GM20431 (cell line): ENCODE results near the gene MOAP1.

Experiments used
- in situ Hi-C: fragments of 300-500 bp; cut with MseI, MboI; formaldehyde crosslinking; loops from one replicate; pipeline ENCODE4 v1.15.0; 2020; ENCODE audit warnings: low sequenced_read_pairs; ENCODE audit not compliant: unreplicated experiment

The MOAP1 gene

DNA sequence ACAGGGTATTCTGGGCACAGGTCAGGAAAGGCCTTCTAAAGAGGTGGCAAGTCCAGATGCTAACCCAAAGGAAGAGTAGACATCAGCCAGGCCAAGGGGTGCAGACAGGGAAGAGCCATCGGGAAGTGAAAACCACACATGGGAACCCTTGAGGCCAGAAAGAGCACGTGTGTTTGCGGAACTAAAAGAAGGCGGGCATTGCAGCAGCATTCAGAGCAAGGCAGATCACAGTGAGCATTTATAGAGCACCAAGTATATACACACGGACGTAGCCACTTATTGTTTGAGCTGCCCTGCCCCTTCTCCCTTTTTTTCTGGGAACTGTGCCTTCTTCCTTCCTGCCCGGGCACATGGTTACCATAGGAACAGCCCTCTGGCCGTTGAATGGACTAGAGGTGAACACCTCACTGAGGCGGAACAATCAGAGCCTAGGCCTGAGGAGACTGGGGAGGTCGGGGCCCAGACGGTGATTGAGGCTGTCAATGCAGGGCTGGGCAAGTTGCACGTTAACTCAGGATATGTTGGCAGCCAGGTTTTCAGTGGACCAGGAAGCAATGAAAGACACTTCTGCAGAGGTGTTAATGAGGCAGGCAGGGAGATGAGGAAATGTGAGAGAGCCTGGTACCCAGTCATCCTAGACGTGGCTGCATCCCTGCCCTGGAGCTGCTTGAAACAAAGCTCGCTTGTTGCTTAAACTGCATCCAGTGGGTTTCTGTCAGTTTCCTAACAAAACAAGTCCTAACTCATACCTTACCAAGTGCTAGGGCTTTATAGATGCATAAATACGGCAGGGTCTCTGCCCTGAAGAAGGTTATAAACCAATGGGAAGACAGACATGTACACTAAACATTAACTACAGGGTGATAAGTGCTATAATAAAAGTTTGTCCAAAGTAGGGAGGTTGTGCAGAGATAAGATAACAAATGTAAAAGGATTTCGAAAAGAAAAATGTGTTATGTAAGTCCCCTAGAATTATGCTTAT lies 34.2 kb downstream of the MOAP1 start:
- in situ Hi-C loops: no loop called here

DNA sequence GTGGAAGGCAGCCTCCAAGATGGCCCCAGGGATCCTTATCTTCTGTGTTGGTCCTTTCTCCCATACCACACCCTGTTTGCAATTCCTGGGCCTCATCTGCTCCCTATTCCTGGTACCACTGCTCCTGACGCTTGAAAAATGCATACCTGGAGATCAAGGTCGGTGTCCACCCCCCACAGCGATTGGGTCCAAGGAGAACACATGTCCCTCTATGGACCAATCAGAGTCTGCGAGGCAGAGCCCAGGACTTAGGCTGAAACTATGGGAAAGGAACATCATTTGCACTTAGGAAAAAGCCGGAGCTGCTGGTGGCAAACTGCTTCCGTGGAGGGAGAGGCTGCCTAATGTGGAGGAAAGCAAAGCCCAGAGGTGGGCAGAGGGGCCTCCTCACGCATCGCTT lies 35.7 kb downstream of the MOAP1 start:
- in situ Hi-C loops: no loop called here

DNA sequence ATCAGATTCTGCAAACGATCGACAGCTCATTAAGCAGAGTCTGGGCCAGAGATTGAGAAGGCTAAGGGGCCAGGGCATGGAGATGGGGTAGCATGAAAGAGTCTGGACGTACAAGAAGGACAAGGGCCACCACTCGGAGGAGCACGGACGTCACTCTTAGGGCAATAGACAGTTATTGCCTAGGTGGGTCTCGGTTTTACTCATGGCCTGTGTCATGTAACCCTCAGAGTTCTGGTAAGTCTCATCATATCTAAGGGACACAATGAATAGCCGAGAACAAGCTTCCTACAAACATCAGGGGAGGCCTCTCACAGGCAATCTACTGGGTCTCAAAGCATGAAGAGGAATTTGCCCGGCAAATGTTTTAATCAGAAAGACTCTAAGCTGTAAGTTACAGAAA lies 38.6 kb downstream of the MOAP1 start:
- in situ Hi-C loops: no loop called here

DNA sequence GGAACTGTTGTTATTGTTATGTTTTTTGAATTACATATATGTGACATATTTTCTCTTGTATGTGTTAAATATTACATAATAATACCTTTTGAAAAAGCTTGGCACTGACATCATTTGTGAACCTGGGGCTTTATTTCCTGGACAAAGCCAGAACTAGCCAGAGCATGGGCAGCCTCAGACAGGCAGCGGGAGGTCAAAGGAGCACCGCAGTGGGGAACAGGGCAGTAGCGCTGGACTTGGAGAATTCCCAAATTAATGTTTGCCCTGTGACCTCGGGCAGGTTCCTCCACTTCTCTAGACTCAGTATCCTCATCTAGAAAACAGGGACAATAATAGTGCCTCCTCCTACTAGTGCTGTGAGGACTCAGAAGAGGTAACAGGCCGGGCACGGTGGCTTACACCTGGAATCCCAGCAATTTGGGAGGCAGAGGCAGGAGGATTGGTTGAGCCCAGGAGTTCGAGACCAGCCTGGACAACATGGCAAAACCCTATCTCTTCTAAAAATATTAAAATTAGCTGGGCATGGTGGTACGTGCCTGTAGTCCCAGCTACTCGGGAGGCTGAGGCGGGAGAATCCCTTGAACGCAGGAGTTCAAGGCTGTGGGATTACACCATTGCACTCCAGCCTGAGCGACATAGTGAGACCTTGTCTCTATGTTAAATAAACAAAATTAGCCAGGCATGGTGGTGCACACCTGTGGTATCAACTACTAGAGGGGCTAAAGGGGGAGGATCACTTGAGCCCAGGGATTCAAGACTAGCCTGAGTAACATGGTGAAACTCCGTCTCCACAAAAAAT lies 41.6 kb downstream of the MOAP1 start:
- in situ Hi-C loops: no loop called here

DNA sequence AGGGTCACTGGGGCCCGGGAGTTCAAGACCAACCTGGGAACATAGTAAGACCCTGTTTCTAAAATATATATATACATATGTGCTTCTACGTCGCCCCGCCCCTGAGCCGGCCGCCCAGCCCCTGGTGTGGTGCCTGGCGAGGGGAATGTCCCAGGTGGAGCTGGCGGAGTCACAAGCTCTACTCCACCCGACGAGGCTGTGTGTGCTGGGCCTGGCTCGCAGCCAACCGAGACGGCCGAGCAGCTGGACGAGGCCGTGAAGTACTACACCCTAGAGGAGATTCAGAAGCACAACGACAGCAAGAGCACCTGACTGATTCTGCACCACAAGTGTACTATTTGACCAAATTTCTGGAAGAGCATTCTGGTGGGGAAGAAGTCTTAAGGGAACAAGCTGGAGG lies 46.8 kb downstream of the MOAP1 start:
- in situ Hi-C loops: loop anchor here (5.0 kb wide), 1 partner anchor 191 kb away; no protein-coding TSS in a partner anchor

DNA sequence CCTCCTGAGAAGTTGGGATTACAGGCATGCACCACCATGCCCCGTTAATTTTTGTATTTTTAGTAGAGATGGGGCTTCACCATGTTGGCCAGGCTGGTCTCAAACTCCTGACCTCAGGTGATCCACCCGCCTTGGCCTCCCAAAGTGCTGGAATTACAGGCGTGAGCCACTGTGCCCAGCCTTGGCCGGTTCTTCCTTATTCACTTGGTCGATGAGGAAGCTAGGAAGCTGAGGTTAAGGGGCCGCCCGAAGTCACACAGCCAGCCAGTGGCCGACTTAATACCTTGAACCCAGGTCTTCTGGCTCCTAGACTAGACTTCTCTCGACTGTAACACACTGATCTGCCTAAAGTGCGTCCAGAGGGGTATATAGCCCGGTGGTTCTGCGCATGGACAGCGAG lies 48.2 kb downstream of the MOAP1 start:
- in situ Hi-C loops: loop anchor here (5.0 kb wide), 1 partner anchor 189 kb away; no protein-coding TSS in a partner anchor

DNA sequence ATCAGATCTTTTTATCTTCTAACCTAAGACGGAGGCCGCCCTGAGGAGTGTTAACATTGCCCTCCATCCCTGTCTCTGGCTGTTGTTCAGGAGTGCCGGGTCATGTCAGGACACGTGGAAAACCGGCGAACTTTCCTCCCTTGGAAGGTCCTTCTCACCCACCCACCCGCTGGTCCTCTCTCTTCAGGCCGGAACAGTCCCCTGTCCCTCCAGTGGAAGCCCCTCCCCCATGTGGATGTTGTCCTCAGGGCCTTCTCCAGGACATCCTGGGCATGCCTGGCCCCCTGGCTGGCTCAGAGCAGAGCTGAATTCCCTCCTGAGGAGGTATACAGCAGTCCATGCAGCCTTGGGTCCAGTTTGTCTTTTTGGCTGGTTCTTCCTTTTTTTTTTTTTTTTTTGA lies 48.7 kb downstream of the MOAP1 start:
- in situ Hi-C loops: loop anchor here (5.0 kb wide), 1 partner anchor 189 kb away; no protein-coding TSS in a partner anchor

DNA sequence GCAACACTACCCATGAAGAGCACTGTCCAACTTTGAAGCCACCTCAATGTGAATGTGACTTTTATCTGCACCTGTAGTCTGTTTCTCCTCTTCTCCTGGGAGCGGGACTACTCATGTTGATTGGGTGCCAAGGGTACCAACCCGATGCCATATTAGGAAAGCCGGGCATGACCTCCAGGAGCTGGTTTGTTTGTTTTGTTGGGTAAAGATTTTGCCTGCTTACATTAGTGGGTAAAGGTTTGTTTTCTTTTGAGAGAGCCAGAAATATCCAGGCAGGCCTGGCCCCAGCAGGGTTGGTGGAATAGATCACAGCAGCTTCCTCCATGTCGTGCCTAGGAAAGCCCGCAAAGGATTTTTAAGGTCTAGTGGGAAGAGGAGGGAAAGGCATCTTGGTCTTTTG lies 49.3 kb downstream of the MOAP1 start:
- in situ Hi-C loops: loop anchor here (5.0 kb wide), 1 partner anchor 188 kb away; no protein-coding TSS in a partner anchor

DNA sequence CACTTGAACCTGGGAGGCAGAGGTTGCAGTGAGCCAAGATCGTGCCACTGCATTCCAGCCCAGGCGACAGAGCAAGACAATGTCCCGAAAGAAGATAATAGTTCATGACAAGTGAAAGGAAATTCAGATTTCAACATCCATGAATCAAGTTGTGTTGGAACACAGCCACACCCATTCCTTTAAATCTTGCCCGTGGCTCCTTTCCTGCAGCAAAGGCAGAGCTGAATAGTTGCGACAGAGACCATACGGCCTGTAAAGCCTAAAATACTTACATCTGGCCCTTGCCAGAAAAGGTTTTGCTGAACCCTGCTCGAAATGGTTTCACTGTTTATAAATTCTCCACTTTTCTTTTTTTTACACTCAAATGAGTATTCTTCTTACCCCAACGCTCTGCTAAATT lies 51.2 kb downstream of the MOAP1 start:
- in situ Hi-C loops: no loop called here

DNA sequence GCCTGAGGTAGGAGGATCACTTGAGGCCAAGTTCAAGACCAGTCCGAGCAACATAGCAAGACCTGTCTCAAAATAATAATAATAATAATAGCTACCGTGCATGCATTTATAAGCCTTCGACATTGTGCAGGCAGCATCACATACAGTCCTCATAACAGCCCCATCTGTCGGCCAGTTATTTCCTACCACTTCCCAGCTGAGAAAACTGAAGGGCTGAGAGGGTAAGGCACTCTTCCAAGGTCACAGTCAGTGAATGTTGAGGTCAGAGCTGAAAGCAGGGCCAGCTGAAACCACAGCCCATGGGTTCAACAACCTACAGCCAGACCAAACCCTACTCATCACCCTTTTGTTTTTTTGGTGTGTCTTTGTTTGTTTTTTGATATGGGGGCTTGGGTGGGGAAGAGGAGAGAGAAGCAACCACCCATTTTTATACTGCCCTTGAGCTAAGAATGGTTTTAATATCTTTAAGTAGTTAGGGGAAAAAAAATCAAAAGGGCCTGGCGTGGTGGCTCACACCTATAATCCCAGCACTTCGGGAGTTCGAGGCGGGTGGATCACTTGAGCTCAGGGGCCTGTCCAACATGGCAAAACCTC lies 52.1 kb downstream of the MOAP1 start:
- in situ Hi-C loops: no loop called here
